GM12873 (cell line): ENCODE results near the gene DPP4.

Experiments used
- CTCF ChIP-seq: IDR thresholded peaks from 2 replicates; pipeline ENCODE4 v1.5.1; 2012; ENCODE audit warnings: low read depth, mild to moderate bottlenecking, moderate library complexity, low read length, control low read depth; ENCODE audit not compliant: insufficient read depth; ENCODE audit errors: missing control alignments

The DPP4 gene

GRCh38 chr2:161981679-161982250 is 92.2 kb downstream of the DPP4 start:
- no peak for TF ChIP-seq CTCF

- no peak for TF ChIP-seq CTCF
Measured at GRCh38 chr2:161980976-161981375, 93.0 kb downstream of the DPP4 start.

- no peak for TF ChIP-seq CTCF
Measured at GRCh38 chr2:161979490-161979889, 94.5 kb downstream of the DPP4 start.

- TF ChIP-seq CTCF: no peak
Measured at GRCh38 chr2:161976917-161977316, 97.1 kb downstream of the DPP4 start.

GRCh38 chr2:161976295-161976694 is 97.7 kb downstream of the DPP4 start:
- no peak for TF ChIP-seq CTCF

- TF ChIP-seq CTCF: no peak
Measured at GRCh38 chr2:161975813-161976160, 98.2 kb downstream of the DPP4 start.

- no peak for TF ChIP-seq CTCF
Measured at GRCh38 chr2:161975062-161975812, 98.8 kb downstream of the DPP4 start.
